ENCODE results near the gene EIF4A2. TPM values are rescaled to one million over a fixed set of nuclear protein-coding genes. Genes with fewer than 3 reads are reported as not detected.

The EIF4A2 gene
- total and polyA plus RNA-seq, 9 of the 15 experiments (the other 6 are each of a cell fraction or from before 2014, with no cell fraction given), result 307 to 754 (median 435) TPM

- TF ChIP-seq, protein P1, sequence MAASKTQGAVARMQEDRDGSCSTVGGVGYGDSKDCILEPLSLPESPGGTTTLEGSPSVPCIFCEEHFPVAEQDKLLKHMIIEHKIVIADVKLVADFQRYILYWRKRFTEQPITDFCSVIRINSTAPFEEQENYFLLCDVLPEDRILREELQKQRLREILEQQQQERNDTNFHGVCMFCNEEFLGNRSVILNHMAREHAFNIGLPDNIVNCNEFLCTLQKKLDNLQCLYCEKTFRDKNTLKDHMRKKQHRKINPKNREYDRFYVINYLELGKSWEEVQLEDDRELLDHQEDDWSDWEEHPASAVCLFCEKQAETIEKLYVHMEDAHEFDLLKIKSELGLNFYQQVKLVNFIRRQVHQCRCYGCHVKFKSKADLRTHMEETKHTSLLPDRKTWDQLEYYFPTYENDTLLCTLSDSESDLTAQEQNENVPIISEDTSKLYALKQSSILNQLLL (CRISPR knock-in tag; IDR thresholded peaks at IDR 0.05; ENCODE audit: borderline replicate concordance), result no peak
- TF ChIP-seq USF2 (CRISPR knock-in tag; IDR thresholded peaks at IDR 0.05), result peak; percentile 32; the same call in 1 of the 2 replicates
- TF ChIP-seq ZNF512 (tag; IDR thresholded peaks at IDR 0.05), result no peak
- peak; percentile 85 for TF ChIP-seq ZNF511 (CRISPR knock-in tag; IDR thresholded peaks at IDR 0.05)
- peak; percentile 9; the same call in 1 of the 2 replicates for TF ChIP-seq KDM2B (CRISPR knock-in tag; IDR thresholded peaks at IDR 0.05)
- TF ChIP-seq, protein P2, sequence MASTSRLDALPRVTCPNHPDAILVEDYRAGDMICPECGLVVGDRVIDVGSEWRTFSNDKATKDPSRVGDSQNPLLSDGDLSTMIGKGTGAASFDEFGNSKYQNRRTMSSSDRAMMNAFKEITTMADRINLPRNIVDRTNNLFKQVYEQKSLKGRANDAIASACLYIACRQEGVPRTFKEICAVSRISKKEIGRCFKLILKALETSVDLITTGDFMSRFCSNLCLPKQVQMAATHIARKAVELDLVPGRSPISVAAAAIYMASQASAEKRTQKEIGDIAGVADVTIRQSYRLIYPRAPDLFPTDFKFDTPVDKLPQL (IDR thresholded peaks at IDR 0.05; ENCODE audit: extremely low read depth, insufficient read length), result no peak
- peak; percentile 61; the same call in 1 of the 2 replicates for TF ChIP-seq POLR2AphosphoS2 (IDR thresholded peaks at IDR 0.05; ENCODE audit: low read length)
- TF ChIP-seq RAD51 (IDR thresholded peaks at IDR 0.05; ENCODE audit: borderline replicate concordance, low read depth), result peak; percentile 39; the same call in 1 of the 2 replicates
- no peak for TF ChIP-seq FOXA1 (IDR thresholded peaks at IDR 0.05; ENCODE audit: borderline replicate concordance)
Observed at GRCh38 chr3:186806089-186807055, 23.0 kb downstream of the EIF4A2 start, which contains the start of gene RFC4 (continued).

Data from K562 (cell line).